B cell (primary cell): Measurements from ENCODE around the gene CYTH3. TPM values are rescaled to one million over a fixed set of nuclear protein-coding genes. Genes with fewer than 3 reads are reported as not detected.

Experiments used
- ATAC-seq: fragments of 200-7000 bp; cut with Tn5 transposase; one replicate; pipeline ENCODE4 v1.10.0; 2021; ENCODE audit warnings: low read depth, mild to moderate bottlenecking, moderate number of reproducible peaks, moderate library complexity
- CTCF ChIA-PET: fragments of 350-600 bp; sonication (Branson Sonifier 250); formaldehyde crosslinking; loops from one replicate; lab custom pipeline; 2021; ENCODE audit warnings: antibody characterized with exemption, inconsistent platforms; lab: Charles Lee
- POLR2A ChIA-PET: fragments of 350-600 bp; sonication (Branson Sonifier 250); formaldehyde crosslinking; loops from one replicate; lab custom pipeline; 2021; ENCODE audit warnings: antibody characterized with exemption; lab: Charles Lee
- DNase-seq: peaks from one replicate; pipeline ENCODE4 v3.0.0; 2013
- H2AFZ ChIP-seq: 2 replicates; pipeline ENCODE4 v1.6.1; 2012; ENCODE audit warnings: mild to moderate bottlenecking, low read depth, low read length; ENCODE audit not compliant: insufficient read depth, poor library complexity, severe bottlenecking
- H3K27ac ChIP-seq, 2 donors: 1 replicate in 1 of 2; 2 replicates in 1 of 2; pipeline ENCODE4 v1.5.1; 2012 to 2013; ENCODE audit warnings: low read length in 2 of 2, mild to moderate bottlenecking in 2 of 2, moderate library complexity in 1 of 2
- H3K27me3 ChIP-seq, 4 experiments: fragments of 200-600 bp in 1 of 4; sonication (generic) in 1 of 4; replicated peaks in 1 of 4; 1 replicate in 2 of 4; 2 replicates in 2 of 4; pipeline versions ENCODE4 v1.6.1 to v1.7.0; 2013 to 2016; ENCODE audit warnings: low read length in 3 of 4, mild to moderate bottlenecking in 2 of 4, mixed read lengths in 1 of 4, moderate library complexity in 1 of 4; ENCODE audit not compliant: insufficient read depth in 4 of 4, control insufficient read depth in 3 of 4; ENCODE audit errors: control extremely low read depth in 1 of 4
- H3K36me3 ChIP-seq, 2 experiments: replicated peaks in 1 of 2; 1 replicate in 1 of 2; 2 replicates in 1 of 2; pipeline versions ENCODE4 v1.6.1 to v1.7.1; 2013; ENCODE audit warnings: low read length in 1 of 2; ENCODE audit not compliant: insufficient read depth in 2 of 2, control insufficient read depth in 1 of 2; ENCODE audit errors: control extremely low read depth in 1 of 2, extremely low read depth in 1 of 2
- H3K4me1 ChIP-seq, 2 donors: fragments of 200-600 bp in 1 of 2; sonication (generic) in 1 of 2; 1 replicate in 1 of 2; 2 replicates in 1 of 2; pipeline versions ENCODE4 v1.5.1 to v1.6.1; 2013 to 2017; ENCODE audit warnings: low read length in 2 of 2; ENCODE audit not compliant: control insufficient read depth in 2 of 2, insufficient read depth in 2 of 2
- H3K4me2 ChIP-seq: replicated peaks from 2 replicates; pipeline ENCODE3; 2012; ENCODE audit warnings: mild to moderate bottlenecking, low read depth, low read length; ENCODE audit not compliant: poor library complexity, severe bottlenecking
- H3K4me3 ChIP-seq, 5 experiments: fragments of 200-600 bp in 1 of 5; sonication (generic) in 1 of 5; 1 replicate in 3 of 5; 2 replicates in 2 of 5; pipeline versions ENCODE4 v1.5.1 to v1.7.0; 2011 to 2016; ENCODE audit warnings: low read length in 4 of 5, mild to moderate bottlenecking in 4 of 5, low read depth in 2 of 5, control low read depth in 1 of 5, moderate library complexity in 1 of 5; ENCODE audit not compliant: insufficient read depth in 1 of 5; ENCODE audit errors: control extremely low read depth in 1 of 5, extremely low read depth in 1 of 5
- H3K79me2 ChIP-seq: fragments of 200-600 bp; sonication (generic); one replicate; pipeline ENCODE4 v1.6.0; 2016; ENCODE audit warnings: low read length; ENCODE audit not compliant: control insufficient read depth, insufficient read depth
- H3K9ac ChIP-seq: fragments of 200-600 bp; sonication (generic); 2 replicates; pipeline ENCODE4 v1.6.1; 2017; ENCODE audit warnings: mild to moderate bottlenecking, low read length, moderate library complexity
- H3K9me3 ChIP-seq, 3 donors: one replicate each; pipeline versions ENCODE4 v1.6.1 to v1.7.1; 2013; ENCODE audit warnings: low read length in 2 of 3; ENCODE audit not compliant: control insufficient read depth in 2 of 3, insufficient read depth in 1 of 3; ENCODE audit errors: control extremely low read depth in 1 of 3
- H4K20me1 ChIP-seq: 2 replicates; pipeline ENCODE4 v1.6.0; 2012; ENCODE audit warnings: mild to moderate bottlenecking, low read length; ENCODE audit not compliant: insufficient read depth, control insufficient read depth, poor library complexity, severe bottlenecking
- H3K27ac Mint-ChIP-seq: one replicate; pipeline ENCODE4 v1.8.0; 2021; ENCODE audit warnings: mixed read lengths
- H3K27me3 Mint-ChIP-seq: one replicate; pipeline ENCODE4 v1.8.0; 2021; ENCODE audit warnings: mixed read lengths
- H3K4me1 Mint-ChIP-seq: one replicate; pipeline ENCODE4 v1.8.0; 2021; ENCODE audit warnings: mixed read lengths
- H3K4me3 Mint-ChIP-seq: one replicate; pipeline ENCODE4 v1.8.0; 2021; ENCODE audit warnings: mixed read lengths
- H3K9me3 Mint-ChIP-seq: one replicate; pipeline ENCODE4 v1.8.0; 2022; ENCODE audit warnings: mixed read lengths; ENCODE audit not compliant: insufficient read depth
- CTCF ChIP-seq: fragments of 200-600 bp; IDR thresholded peaks from one replicate; pipeline ENCODE4 v1.8.0; 2022; ENCODE audit warnings: antibody characterized with exemption, mild to moderate bottlenecking
- EZH2 ChIP-seq: IDR thresholded peaks from 2 replicates; pipeline ENCODE4 v1.6.1; 2012; ENCODE audit warnings: borderline replicate concordance, low read depth, mild to moderate bottlenecking, moderate library complexity, low read length; ENCODE audit not compliant: insufficient read depth, poor library complexity, severe bottlenecking
- WGBS: methylation state at CpG from one replicate; pipeline ENCODE4 v1.1.5; 2013; ENCODE audit warnings: missing lambda C conversion rate; ENCODE audit not compliant: insufficient coverage; 5-methylcytosine and 5-hydroxymethylcytosine counted together
- intact Hi-C: fragments of 100-400 bp; cut with micrococcal nuclease; formaldehyde crosslinking; loops from one replicate; pipeline ENCODE4 v1.10.0; 2022
- polyA plus RNA-seq: library from polyadenylated mRNA; depleted of rRNA; stranded (reverse); fragments of >200 nt; gene quantifications from 2 replicates; pipeline ENCODE4 v1.2.3, GENCODE V29; 2012
- total RNA-seq, 2 donors: library from RNA; stranded (reverse); fragments of 120-200 nt in 1 of 2; gene quantifications; 1 replicate in 1 of 2; 2 replicates in 1 of 2; pipeline versions ENCODE4 v1.2.3 to v1.2.4, GENCODE V29; 2013 to 2022

CYTH3 gene
- total and polyA plus RNA-seq, 2 donors (not counting 1 experiment from before 2014, with no cell fraction given), result 5.2 to 11.3 TPM

- TF ChIP-seq EZH2 (no peak), CTCF (no peak)
- no peaks in the 10 kb centered on the region for H3K4me1 Mint-ChIP-seq
- H3K4me1 ChIP-seq, result no peaks in the 10 kb centered on the region
- H3K27ac ChIP-seq, result no peak overlapping the region
- ATAC-seq (no peak), DNase-seq (no peak)
- H4K20me1 ChIP-seq, result no peaks in the 10 kb centered on the region
- ChIA-PET CTCF (interaction anchor here (0.8 kb wide), 1 partner anchor 176 kb away, joined by 3 read pairs; no protein-coding TSS in a partner anchor), POLR2A (no interaction called here)
- no peaks in the 10 kb centered on the region for H3K9me3 ChIP-seq
- intact Hi-C loops, result no loop called here
- no peak overlapping the region for H3K27ac Mint-ChIP-seq
- H3K27me3 ChIP-seq, result no peaks in the 10 kb centered on the region
- H3K27me3 Mint-ChIP-seq, result no peaks in the 10 kb centered on the region
- H3K9ac ChIP-seq, result no peak overlapping the region
- no peak overlapping the region for H3K4me3 Mint-ChIP-seq
- H3K4me3 ChIP-seq, result no peak overlapping the region
- no peaks in the 10 kb centered on the region for H3K79me2 ChIP-seq
- H3K4me2 ChIP-seq, result no peak overlapping the region
- H3K36me3 ChIP-seq, result peaks cover 21 to 86% of the 10 kb centered on the region in 2 experiments
- H2AFZ ChIP-seq, result no peak overlapping the region
- no CpG with 5 or more reads among the region's 8 CpGs for WGBS
- H3K9me3 Mint-ChIP-seq, result no peaks in the 10 kb centered on the region
These were observed 124.8 kb downstream of the CYTH3 start for GRCh38 chr7:6147627-6148026.

- no peak overlapping the region for H2AFZ ChIP-seq
- H3K9me3 ChIP-seq, result no peaks in the 10 kb centered on the region
- H3K9ac ChIP-seq, result no peak overlapping the region
- Mint-ChIP-seq H3K4me3 (no peak overlapping the region), H3K9me3 (no peaks in the 10 kb centered on the region), H3K4me1 (no peaks in the 10 kb centered on the region), H3K27me3 (no peaks in the 10 kb centered on the region), H3K27ac (no peak overlapping the region)
- 96% methylated on average over 5 of the region's 8 CpGs for WGBS
- ChIA-PET POLR2A (no interaction called here), CTCF (no interaction called here)
- H3K36me3 ChIP-seq, result peaks cover 23 to 80% of the 10 kb centered on the region in 2 experiments
- no peak overlapping the region for H3K27ac ChIP-seq
- no peaks in the 10 kb centered on the region for H3K4me1 ChIP-seq
- intact Hi-C loops, result no loop called here
- ATAC-seq (no peak), DNase-seq (no peak)
- H3K79me2 ChIP-seq, result no peaks in the 10 kb centered on the region
- H3K4me2 ChIP-seq, result no peak overlapping the region
- no peaks in the 10 kb centered on the region for H4K20me1 ChIP-seq
- H3K4me3 ChIP-seq, result no peak overlapping the region
- no peaks in the 10 kb centered on the region for H3K27me3 ChIP-seq
- TF ChIP-seq CTCF, result no peak
These were observed 125.8 kb downstream of the CYTH3 start for GRCh38 chr7:6146666-6147065.
